Natural killer cell (primary cell): Measurements from ENCODE around the gene SGIP1. TPM values are rescaled to one million over a fixed set of nuclear protein-coding genes. Genes with fewer than 3 reads are reported as not detected.

Experiments used
- ATAC-seq, 3 donors: fragments of 150-1000 bp in 2 of 3; fragments of 200-7000 bp in 1 of 3; cut with Tn5 transposase; 1 replicate in 1 of 3; 2 replicates in 2 of 3; pipeline ENCODE4 v1.10.0; 2021; ENCODE audit warnings: mild to moderate bottlenecking in 2 of 3, moderate library complexity in 2 of 3
- DNase-seq, 2 donors: peaks; one replicate each; pipeline versions ENCODE4 v3.0.0 to v3.0.0-alpha.2; 2013 to 2021; ENCODE audit warnings: mixed read lengths in 1 of 2
- H3K27ac ChIP-seq: one replicate; pipeline ENCODE4 v1.5.1; 2013; ENCODE audit warnings: mild to moderate bottlenecking, low read length
- H3K27me3 ChIP-seq: one replicate; pipeline ENCODE4 v1.6.1; 2013; ENCODE audit warnings: low read length; ENCODE audit not compliant: control insufficient read depth, insufficient read depth
- H3K36me3 ChIP-seq: one replicate; pipeline ENCODE4 v1.6.1; 2013; ENCODE audit warnings: low read length; ENCODE audit not compliant: control insufficient read depth, insufficient read depth
- H3K4me1 ChIP-seq: one replicate; pipeline ENCODE4 v1.6.1; 2013; ENCODE audit warnings: low read length; ENCODE audit not compliant: control insufficient read depth, insufficient read depth
- H3K4me3 ChIP-seq: one replicate; pipeline ENCODE4 v1.5.1; 2013; ENCODE audit warnings: low read length
- H3K9me3 ChIP-seq: one replicate; pipeline ENCODE4 v1.6.1; 2013; ENCODE audit warnings: low read length; ENCODE audit not compliant: control insufficient read depth, insufficient read depth
- H3K27ac Mint-ChIP-seq, 2 donors: one replicate each; pipeline ENCODE4 v1.8.0; 2022; ENCODE audit warnings: mild to moderate bottlenecking in 2 of 2, mixed read lengths in 2 of 2, moderate library complexity in 1 of 2
- H3K27me3 Mint-ChIP-seq, 2 donors: one replicate each; pipeline ENCODE4 v1.8.0; 2022; ENCODE audit warnings: low read depth in 2 of 2, mixed read lengths in 2 of 2
- H3K36me3 Mint-ChIP-seq: one replicate; pipeline ENCODE4 v1.8.0; 2022; ENCODE audit warnings: mixed read lengths
- H3K4me1 Mint-ChIP-seq, 2 donors: one replicate each; pipeline ENCODE4 v1.8.0; 2022; ENCODE audit warnings: mixed read lengths in 2 of 2
- H3K4me3 Mint-ChIP-seq: one replicate; pipeline ENCODE4 v1.8.0; 2022; ENCODE audit warnings: mild to moderate bottlenecking, moderate library complexity, mixed read lengths
- H3K9me3 Mint-ChIP-seq, 2 donors: one replicate each; pipeline ENCODE4 v1.8.0; 2022; ENCODE audit warnings: mixed read lengths in 2 of 2
- WGBS: methylation state at CpG from one replicate; pipeline ENCODE4 v1.1.7; 2013; ENCODE audit warnings: missing lambda C conversion rate; ENCODE audit not compliant: insufficient coverage; 5-methylcytosine and 5-hydroxymethylcytosine counted together
- intact Hi-C: fragments of 100-400 bp; cut with micrococcal nuclease; formaldehyde crosslinking; loops from one replicate; pipeline ENCODE4 v1.14.2; 2022
- total RNA-seq, 4 donors: library from RNA; stranded (reverse); fragments of 120-200 nt in 1 of 4; gene quantifications; one replicate each; pipeline versions ENCODE4 v1.2.3 to v1.2.4, GENCODE V29; 2013 to 2022
- TF ChIP-seq, protein P1 (sequence below): fragments of 200-600 bp; IDR thresholded peaks from one replicate; pipeline ENCODE4 v1.8.0; 2022; ENCODE audit warnings: antibody characterized with exemption

The SGIP1 gene
- total RNA-seq, 3 donors from 2014 or later (not counting 1 experiment from before 2014, with no cell fraction given), result 0.05 TPM; not detected in 2

DNA sequence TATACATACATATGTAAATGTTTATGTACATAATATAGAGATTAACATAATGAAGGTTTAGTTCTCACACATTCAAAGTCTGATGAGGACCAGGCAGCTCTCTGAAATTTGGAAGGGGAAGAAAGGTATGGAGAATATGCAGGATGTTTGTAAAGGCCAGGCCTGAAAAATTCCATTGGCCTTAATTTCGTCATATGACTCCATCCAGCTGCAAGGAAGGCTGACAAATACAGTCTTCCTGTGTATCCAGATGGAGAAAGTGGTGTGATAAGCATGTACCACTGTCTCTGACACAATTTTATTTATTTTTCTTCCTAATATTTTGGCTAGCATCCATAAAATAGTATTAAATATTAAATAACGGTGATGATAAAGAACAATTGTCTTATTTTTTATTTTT, 6.3 kb upstream of the SGIP1 start:
- ATAC-seq (no peak), DNase-seq (no peak)
- no peak overlapping the region for H3K27ac Mint-ChIP-seq
- no peak overlapping the region for H3K27ac ChIP-seq
- peaks cover 12% of the 10 kb centered on the region for H3K27me3 ChIP-seq
- H3K27me3 Mint-ChIP-seq, result peaks cover 15 to 29% of the 10 kb centered on the region in 2 donors
- TF ChIP-seq, protein P1, sequence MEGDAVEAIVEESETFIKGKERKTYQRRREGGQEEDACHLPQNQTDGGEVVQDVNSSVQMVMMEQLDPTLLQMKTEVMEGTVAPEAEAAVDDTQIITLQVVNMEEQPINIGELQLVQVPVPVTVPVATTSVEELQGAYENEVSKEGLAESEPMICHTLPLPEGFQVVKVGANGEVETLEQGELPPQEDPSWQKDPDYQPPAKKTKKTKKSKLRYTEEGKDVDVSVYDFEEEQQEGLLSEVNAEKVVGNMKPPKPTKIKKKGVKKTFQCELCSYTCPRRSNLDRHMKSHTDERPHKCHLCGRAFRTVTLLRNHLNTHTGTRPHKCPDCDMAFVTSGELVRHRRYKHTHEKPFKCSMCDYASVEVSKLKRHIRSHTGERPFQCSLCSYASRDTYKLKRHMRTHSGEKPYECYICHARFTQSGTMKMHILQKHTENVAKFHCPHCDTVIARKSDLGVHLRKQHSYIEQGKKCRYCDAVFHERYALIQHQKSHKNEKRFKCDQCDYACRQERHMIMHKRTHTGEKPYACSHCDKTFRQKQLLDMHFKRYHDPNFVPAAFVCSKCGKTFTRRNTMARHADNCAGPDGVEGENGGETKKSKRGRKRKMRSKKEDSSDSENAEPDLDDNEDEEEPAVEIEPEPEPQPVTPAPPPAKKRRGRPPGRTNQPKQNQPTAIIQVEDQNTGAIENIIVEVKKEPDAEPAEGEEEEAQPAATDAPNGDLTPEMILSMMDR, result no peak
- H3K36me3 Mint-ChIP-seq, result peaks cover 7% of the 10 kb centered on the region
- no peak overlapping the region for H3K4me3 Mint-ChIP-seq
- 77% methylated on average over 1 of the region's 2 CpGs for WGBS
- intact Hi-C loops, result no loop called here
- H3K9me3 ChIP-seq, result no peaks in the 10 kb centered on the region
- H3K9me3 Mint-ChIP-seq, result peaks cover 2% of the 10 kb centered on the region in 2 donors
- H3K4me3 ChIP-seq, result no peak overlapping the region
- no peaks in the 10 kb centered on the region for H3K4me1 Mint-ChIP-seq
- no peaks in the 10 kb centered on the region for H3K36me3 ChIP-seq
- H3K4me1 ChIP-seq, result peaks cover 2% of the 10 kb centered on the region

DNA sequence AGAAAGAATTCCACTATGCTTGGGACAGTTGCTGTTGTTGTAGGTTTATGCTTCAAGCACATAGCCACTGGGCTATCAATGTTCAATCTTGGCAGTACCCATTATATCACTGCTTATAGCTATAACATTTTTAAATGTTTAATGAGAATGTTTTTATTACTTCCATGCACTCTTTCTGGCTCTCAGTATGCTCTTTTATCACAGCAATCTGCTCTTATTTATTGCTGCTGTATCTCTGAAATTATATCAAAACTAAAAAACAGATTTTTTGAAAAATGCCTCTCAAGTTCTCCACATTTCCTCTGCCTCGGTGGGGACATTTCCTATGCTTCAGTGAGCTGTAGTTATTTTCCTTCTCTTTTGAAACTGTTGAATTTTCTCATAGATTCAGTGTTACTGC, 5.4 kb upstream of the SGIP1 start:
- H3K4me1 Mint-ChIP-seq, result peaks cover 0 to 5% of the 10 kb centered on the region in 2 donors
- no peak overlapping the region for H3K4me3 Mint-ChIP-seq
- no peak overlapping the region for H3K27ac ChIP-seq
- peaks cover 22 to 38% of the 10 kb centered on the region in 2 donors for H3K27me3 Mint-ChIP-seq
- H3K9me3 Mint-ChIP-seq, result peaks cover 2% of the 10 kb centered on the region in 2 donors
- WGBS, result no CpG with 5 or more reads among the region's 1 CpG
- H3K36me3 Mint-ChIP-seq, result peaks cover 7% of the 10 kb centered on the region
- intact Hi-C loops, result no loop called here
- H3K27ac Mint-ChIP-seq, result no peak overlapping the region
- DNase-seq, result no peak
- H3K36me3 ChIP-seq, result no peaks in the 10 kb centered on the region
- H3K27me3 ChIP-seq, result peaks cover 12% of the 10 kb centered on the region
- no peaks in the 10 kb centered on the region for H3K9me3 ChIP-seq
- no peak overlapping the region for H3K4me3 ChIP-seq
- H3K4me1 ChIP-seq, result peaks cover 11% of the 10 kb centered on the region
- ATAC-seq, result no peak
- TF ChIP-seq, protein P1, result no peak

DNA sequence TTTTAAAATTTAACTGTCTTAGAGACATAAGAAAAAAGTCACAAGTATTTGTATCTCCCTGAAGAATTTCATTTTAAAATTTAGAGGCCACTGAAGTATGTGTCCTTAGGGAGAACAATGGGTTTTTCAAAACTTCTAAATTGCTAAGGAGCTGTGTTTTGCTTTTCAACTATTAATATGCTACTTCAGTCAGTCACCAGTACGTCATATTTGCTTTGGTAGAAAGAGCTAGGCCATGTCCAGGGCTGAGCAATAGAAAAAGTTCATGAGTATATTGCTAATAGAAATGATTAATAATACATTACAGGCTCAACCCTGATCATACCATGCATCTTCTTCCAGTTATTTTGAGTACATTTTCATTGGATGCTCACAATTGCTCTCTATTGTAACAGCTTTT, 1.7 kb upstream of the SGIP1 start:
- H3K4me3 Mint-ChIP-seq, result no peak overlapping the region
- WGBS, result 86% methylated on average over 1 of the region's 1 CpG
- TF ChIP-seq, protein P1, result no peak

More for the DNA sequence above, 1.7 kb upstream of the SGIP1 start:
- Mint-ChIP-seq H3K36me3 (peaks cover 7% of the 10 kb centered on the region), H3K4me1 (peaks cover 0 to 5% of the 10 kb centered on the region in 2 donors), H3K9me3 (no peaks in the 10 kb centered on the region), H3K27me3 (peaks cover 38 to 53% of the 10 kb centered on the region in 2 donors), H3K27ac (no peak overlapping the region)
- DNase-seq (no peak), ATAC-seq (no peak)
- Histone ChIP-seq H3K36me3 (no peaks in the 10 kb centered on the region), H3K4me1 (peaks cover 11% of the 10 kb centered on the region), H3K9me3 (no peaks in the 10 kb centered on the region), H3K4me3 (no peak overlapping the region), H3K27me3 (peaks cover 17% of the 10 kb centered on the region), H3K27ac (no peak overlapping the region)
- intact Hi-C loops, result no loop called here
